ENCODE measurements around the gene CEP63.

CEP63 gene

DNA sequence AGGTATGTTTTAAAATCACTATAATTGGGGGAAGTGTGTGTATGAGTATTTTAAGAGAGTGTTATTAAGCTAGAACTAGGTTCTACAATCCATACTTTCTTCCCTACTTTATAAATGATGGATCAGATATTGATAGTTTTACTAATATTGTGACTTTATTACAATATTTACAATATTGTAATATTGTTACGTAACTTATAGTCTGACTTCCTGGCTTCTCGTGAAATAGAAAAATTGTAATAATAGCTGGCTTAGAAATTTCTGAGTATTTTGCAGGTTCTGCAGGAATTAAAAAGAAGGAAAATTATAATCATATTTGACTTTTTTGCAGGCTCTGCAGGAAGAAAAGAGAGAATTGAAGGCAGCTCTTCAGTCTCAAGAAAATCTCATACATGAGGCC lies 60.0 kb downstream of the CEP63 start:
- no peak overlapping the region for H3K27ac ChIP-seq
- TF ChIP-seq, protein P1, sequence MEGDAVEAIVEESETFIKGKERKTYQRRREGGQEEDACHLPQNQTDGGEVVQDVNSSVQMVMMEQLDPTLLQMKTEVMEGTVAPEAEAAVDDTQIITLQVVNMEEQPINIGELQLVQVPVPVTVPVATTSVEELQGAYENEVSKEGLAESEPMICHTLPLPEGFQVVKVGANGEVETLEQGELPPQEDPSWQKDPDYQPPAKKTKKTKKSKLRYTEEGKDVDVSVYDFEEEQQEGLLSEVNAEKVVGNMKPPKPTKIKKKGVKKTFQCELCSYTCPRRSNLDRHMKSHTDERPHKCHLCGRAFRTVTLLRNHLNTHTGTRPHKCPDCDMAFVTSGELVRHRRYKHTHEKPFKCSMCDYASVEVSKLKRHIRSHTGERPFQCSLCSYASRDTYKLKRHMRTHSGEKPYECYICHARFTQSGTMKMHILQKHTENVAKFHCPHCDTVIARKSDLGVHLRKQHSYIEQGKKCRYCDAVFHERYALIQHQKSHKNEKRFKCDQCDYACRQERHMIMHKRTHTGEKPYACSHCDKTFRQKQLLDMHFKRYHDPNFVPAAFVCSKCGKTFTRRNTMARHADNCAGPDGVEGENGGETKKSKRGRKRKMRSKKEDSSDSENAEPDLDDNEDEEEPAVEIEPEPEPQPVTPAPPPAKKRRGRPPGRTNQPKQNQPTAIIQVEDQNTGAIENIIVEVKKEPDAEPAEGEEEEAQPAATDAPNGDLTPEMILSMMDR (conservative IDR thresholded peaks at IDR 0.05), result no peak
- TF ChIP-seq ZFX (IDR thresholded peaks at IDR 0.05), result no peak

DNA sequence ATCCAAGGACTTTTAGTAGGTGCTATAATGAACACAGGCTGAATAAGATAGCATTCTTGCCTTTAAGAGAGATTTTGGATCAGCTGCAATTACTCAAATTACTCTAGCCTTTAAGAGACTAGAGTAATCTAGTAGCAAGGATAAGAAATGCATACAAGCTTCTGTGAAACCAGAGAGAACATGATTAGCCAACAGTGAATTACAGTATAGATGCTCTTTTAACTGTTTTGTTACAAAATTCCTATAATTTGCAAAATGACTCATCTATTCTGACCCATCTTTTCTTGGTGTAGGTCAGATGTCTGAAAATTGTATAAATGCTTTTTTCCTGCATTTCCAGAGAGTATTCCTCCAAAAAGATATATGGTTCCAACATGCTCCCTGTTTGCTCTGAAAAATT lies 66.9 kb downstream of the CEP63 start:
- TF ChIP-seq, protein P1 (conservative IDR thresholded peaks at IDR 0.05), result no peak
- no peak overlapping the region for H3K27ac ChIP-seq

DNA sequence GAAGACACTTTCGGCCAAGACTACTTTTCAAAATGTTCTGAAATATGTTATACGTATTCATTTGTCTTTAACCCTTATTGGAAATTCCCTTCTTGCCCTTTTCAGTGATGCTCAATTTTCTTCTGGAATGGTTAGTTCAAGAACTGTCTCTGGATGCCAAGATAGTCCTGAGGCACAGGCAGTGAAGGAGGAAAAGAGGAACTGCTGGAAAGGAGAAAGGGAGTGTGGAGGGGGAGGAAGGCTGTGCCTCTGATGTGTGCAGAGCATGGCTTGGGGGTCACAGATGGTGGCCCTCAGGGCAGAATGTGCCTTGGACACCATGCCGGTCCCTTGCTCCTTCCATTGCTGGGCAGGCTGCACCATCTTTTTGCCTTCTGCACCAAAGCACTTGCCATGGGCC lies 73.7 kb downstream of the CEP63 start:
- TF ChIP-seq, protein P1 (conservative IDR thresholded peaks at IDR 0.05), result no peak
- no peak for TF ChIP-seq ZFX (IDR thresholded peaks at IDR 0.05)
- no peak overlapping the region for H3K27ac ChIP-seq

DNA sequence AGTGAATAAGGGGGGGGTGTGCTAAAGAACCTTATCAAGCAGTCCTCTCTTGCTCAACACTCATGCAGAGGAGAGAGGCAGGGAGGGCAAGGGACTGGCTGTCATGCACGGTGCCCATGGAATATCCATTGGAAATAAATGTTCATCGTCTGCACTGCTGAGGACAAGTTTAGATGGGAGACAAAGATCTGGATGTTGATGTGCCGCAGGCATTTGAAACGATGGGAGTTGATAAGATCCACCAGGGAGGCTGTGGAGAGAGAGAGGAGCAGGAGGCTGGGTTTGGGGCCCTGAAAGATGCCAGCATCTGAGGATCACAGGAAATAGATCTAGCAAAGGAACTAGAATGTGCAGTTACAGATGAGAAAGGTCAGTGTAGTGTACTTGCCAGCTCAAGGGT lies 76.2 kb downstream of the CEP63 start:
- H3K27ac ChIP-seq, result no peak overlapping the region
- TF ChIP-seq, protein P1 (conservative IDR thresholded peaks at IDR 0.05), result no peak
- no peak for TF ChIP-seq ZFX (IDR thresholded peaks at IDR 0.05)

DNA sequence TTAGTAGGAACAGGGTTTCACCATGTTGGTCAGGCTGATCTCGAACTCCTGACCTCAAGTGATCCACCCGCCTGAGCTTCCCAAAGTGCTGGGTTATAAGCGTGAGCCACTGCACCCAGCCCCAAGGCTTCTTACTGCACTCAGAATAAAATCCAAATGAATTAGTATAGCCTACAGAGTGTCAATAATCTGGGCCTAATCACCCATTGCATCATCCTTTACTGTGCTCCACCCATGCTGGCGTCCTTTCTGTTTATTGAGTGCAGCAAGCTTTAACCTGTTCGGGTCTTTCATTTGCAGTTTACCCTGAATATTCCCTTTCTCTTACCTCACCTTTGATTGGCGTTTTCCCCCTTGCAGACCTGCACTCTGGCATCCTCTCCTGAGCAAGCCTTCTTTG lies 77.7 kb downstream of the CEP63 start:
- TF ChIP-seq, protein P1 (conservative IDR thresholded peaks at IDR 0.05), result no peak
- no peak for TF ChIP-seq ZFX (IDR thresholded peaks at IDR 0.05)
- H3K27ac ChIP-seq, result no peak overlapping the region

DNA sequence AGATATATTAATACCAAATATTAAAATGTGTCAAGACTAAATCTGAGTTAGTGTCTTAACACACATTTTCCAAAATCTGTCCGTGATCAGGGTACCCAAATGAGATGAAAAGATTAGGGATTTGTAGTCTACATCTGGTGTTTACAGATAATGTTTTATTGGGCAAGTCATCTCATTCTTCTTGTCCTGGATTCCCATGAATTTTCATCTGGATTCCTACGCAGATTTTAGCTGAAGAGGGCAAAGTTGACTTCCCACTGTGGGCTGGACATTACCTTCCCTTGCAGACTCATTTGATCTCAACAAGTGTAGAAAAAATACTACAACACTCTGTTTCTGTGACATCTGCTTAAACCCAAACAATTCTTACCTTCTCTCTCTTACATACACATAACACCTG lies 79.1 kb downstream of the CEP63 start:
- no peak overlapping the region for H3K27ac ChIP-seq
- no peak for TF ChIP-seq ZFX (IDR thresholded peaks at IDR 0.05)
- TF ChIP-seq, protein P1 (conservative IDR thresholded peaks at IDR 0.05), result no peak

DNA sequence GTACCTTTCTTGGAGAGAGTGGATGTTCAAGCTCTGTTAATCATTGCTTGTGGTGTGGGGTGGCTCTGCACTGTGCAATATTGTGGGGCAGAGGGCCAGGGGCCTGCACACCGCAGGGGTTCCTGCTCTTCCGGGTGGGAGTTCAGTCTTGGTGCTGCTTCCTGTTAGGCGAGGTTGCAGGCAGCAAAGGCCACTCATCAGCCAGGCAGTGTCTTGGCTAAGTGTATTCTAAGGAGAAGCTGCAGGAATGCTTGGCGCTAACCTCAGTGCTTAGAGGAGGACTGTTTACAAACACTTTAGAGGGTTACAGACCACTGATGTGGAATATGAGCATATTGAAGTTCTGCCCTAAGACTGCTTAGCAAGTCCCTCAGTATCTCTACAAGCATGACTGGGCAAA lies 81.7 kb downstream of the CEP63 start:
- TF ChIP-seq ZFX (IDR thresholded peaks at IDR 0.05), result no peak
- TF ChIP-seq, protein P1 (conservative IDR thresholded peaks at IDR 0.05), result no peak
- H3K27ac ChIP-seq, result no peak overlapping the region

All from C4-2B (cell line).